IMR-90 (cell line): ENCODE data around the gene COPZ1. TPM values are rescaled to one million over a fixed set of nuclear protein-coding genes. Genes with fewer than 3 reads are reported as not detected.

Source experiments
- ATAC-seq: fragments of 200-7000 bp; cut with Tn5 transposase; 2 replicates; pipeline ENCODE4 v1.9.1; 2020; ENCODE audit warnings: low read depth, mild to moderate bottlenecking, moderate library complexity
- BruUV-seq: library from RNA; stranded (reverse); fragments of 400-500 nt; replicated peaks from 2 replicates; lab custom pipeline; 2021; lab: Mats Ljungman, UMichigan
- CTCF ChIA-PET: fragments of 300-600 bp; formaldehyde crosslinking; extraction: SDS; loops from one replicate; lab custom pipeline; 2021; ENCODE audit warnings: antibody characterized with exemption; lab: Yijun Ruan, JAX
- POLR2A ChIA-PET: fragments of 300-600 bp; sonication (Branson Sonifier 250); formaldehyde crosslinking; loops from one replicate; lab custom pipeline; 2022; ENCODE audit warnings: antibody characterized with exemption; ENCODE audit not compliant: unreplicated experiment; lab: Charles Lee
- DNase-seq: peaks from one replicate; pipeline ENCODE4 v3.0.0; 2013
- H2AFZ ChIP-seq: replicated peaks from 2 replicates; pipeline ENCODE3; 2013; ENCODE audit warnings: low read length, mild to moderate bottlenecking; ENCODE audit not compliant: poor library complexity
- H2AK5ac ChIP-seq: 2 replicates; pipeline ENCODE4 v1.6.1; 2013; ENCODE audit warnings: low read depth, low read length, inconsistent platforms
- H2AK9ac ChIP-seq: replicated peaks from 2 replicates; pipeline ENCODE3; 2013; ENCODE audit warnings: mild to moderate bottlenecking, low read depth, low read length, moderate library complexity; ENCODE audit not compliant: poor library complexity
- H2BK120ac ChIP-seq: 2 replicates; pipeline ENCODE4 v1.6.1; 2013; ENCODE audit warnings: low read depth, low read length, inconsistent platforms
- H2BK15ac ChIP-seq: 3 replicates; pipeline ENCODE4 v1.6.1; 2013; ENCODE audit warnings: low read depth, low read length, inconsistent platforms
- H2BK20ac ChIP-seq: 2 replicates; pipeline ENCODE4 v1.6.1; 2013; ENCODE audit warnings: low read depth, mild to moderate bottlenecking, inconsistent platforms, low read length, moderate library complexity
- H2BK5ac ChIP-seq: 2 replicates; pipeline ENCODE4 v1.6.1; 2013; ENCODE audit warnings: mild to moderate bottlenecking, low read depth, low read length, inconsistent platforms; ENCODE audit not compliant: poor library complexity, severe bottlenecking
- H3K14ac ChIP-seq: replicated peaks from 2 replicates; pipeline ENCODE4 v1.6.1; 2013; ENCODE audit warnings: low read depth, low read length, inconsistent platforms
- H3K18ac ChIP-seq: 2 replicates; pipeline ENCODE4 v1.6.1; 2013; ENCODE audit warnings: low read depth, low read length, control low read depth
- H3K23ac ChIP-seq: 2 replicates; pipeline ENCODE4 v1.6.1; 2013; ENCODE audit warnings: low read depth, low read length, inconsistent platforms
- H3K27ac ChIP-seq: 2 replicates; pipeline ENCODE4 v1.5.1; 2013; ENCODE audit warnings: mild to moderate bottlenecking, control low read depth, low read length; ENCODE audit not compliant: insufficient read depth
- H3K27me3 ChIP-seq: 2 replicates; pipeline ENCODE4 v1.6.1; 2013; ENCODE audit warnings: low read length; ENCODE audit not compliant: control insufficient read depth, insufficient read depth
- H3K36me3 ChIP-seq: 2 replicates; pipeline ENCODE4 v1.6.1; 2013; ENCODE audit warnings: low read length, mixed read lengths; ENCODE audit not compliant: control insufficient read depth, insufficient read depth
- H3K4ac ChIP-seq: 2 replicates; pipeline ENCODE4 v1.6.1; 2013; ENCODE audit warnings: low read depth, low read length, inconsistent platforms
- H3K4me1 ChIP-seq: 2 replicates; pipeline ENCODE4 v1.6.1; 2013; ENCODE audit warnings: low read length, mixed read lengths; ENCODE audit not compliant: control insufficient read depth, insufficient read depth
- H3K4me2 ChIP-seq: 2 replicates; pipeline ENCODE4 v1.6.1; 2013; ENCODE audit warnings: low read depth, mild to moderate bottlenecking, control low read depth, low read length, moderate library complexity
- H3K4me3 ChIP-seq: 2 replicates; pipeline ENCODE4 v1.5.1; 2013; ENCODE audit warnings: low read depth, mild to moderate bottlenecking, control low read depth, low read length, moderate library complexity; ENCODE audit not compliant: insufficient read depth
- H3K56ac ChIP-seq: 2 replicates; pipeline ENCODE4 v1.6.1; 2013; ENCODE audit warnings: low read length, inconsistent platforms; ENCODE audit not compliant: insufficient read depth; ENCODE audit errors: extremely low read depth
- H3K79me1 ChIP-seq, 2 experiments: 2 replicates each; pipeline ENCODE4 v1.6.1; 2013; ENCODE audit warnings: low read length in 2 of 2, inconsistent platforms in 1 of 2, low read depth in 1 of 2
- H3K9ac ChIP-seq: 2 replicates; pipeline ENCODE4 v1.6.1; 2013; ENCODE audit warnings: low read depth, low read length, control low read depth
- H3K9me1 ChIP-seq: 2 replicates; pipeline ENCODE4 v1.6.1; 2013; ENCODE audit warnings: low read length, inconsistent platforms; ENCODE audit not compliant: insufficient read depth
- H3K9me3 ChIP-seq: 2 replicates; pipeline ENCODE4 v1.6.1; 2013; ENCODE audit warnings: low read length; ENCODE audit not compliant: control insufficient read depth, insufficient read depth
- H4K20me1 ChIP-seq: 2 replicates; pipeline ENCODE4 v1.6.1; 2013; ENCODE audit warnings: low read length, inconsistent platforms; ENCODE audit not compliant: insufficient read depth
- H4K5ac ChIP-seq: 2 replicates; pipeline ENCODE4 v1.6.1; 2013; ENCODE audit warnings: mild to moderate bottlenecking, low read depth, low read length, control low read depth
- H4K8ac ChIP-seq, 2 experiments: 2 replicates each; pipeline ENCODE4 v1.6.1; 2013; ENCODE audit warnings: low read depth in 2 of 2, low read length in 2 of 2, control low read depth in 1 of 2, inconsistent platforms in 1 of 2
- H4K91ac ChIP-seq: 2 replicates; pipeline ENCODE4 v1.6.1; 2013; ENCODE audit warnings: low read depth, low read length, inconsistent platforms; ENCODE audit not compliant: insufficient read depth
- CEBPB ChIP-seq: IDR thresholded peaks from 2 replicates; pipeline ENCODE4 v1.6.1; 2012; ENCODE audit warnings: low read depth, low read length, improper control_type of control experiment
- CHD1 ChIP-seq: IDR thresholded peaks from 2 replicates; pipeline ENCODE4 v1.6.1; 2012; ENCODE audit warnings: low read depth, low read length, improper control_type of control experiment
- WGBS, 2 experiments: methylation state at CpG; one replicate each; pipeline versions ENCODE4 v1.1.5 to v1.1.7; 2013; ENCODE audit warnings: missing lambda C conversion rate in 2 of 2; ENCODE audit not compliant: insufficient read length in 1 of 2; ENCODE audit errors: extremely low coverage in 2 of 2; 5-methylcytosine and 5-hydroxymethylcytosine counted together
- dilution Hi-C: fragments of 300-500 bp; cut with HindIII; formaldehyde crosslinking; loops from one replicate; pipeline ENCODE4 v1.14.3; 2018; ENCODE audit warnings: low sequenced_read_pairs; ENCODE audit not compliant: unreplicated experiment
- in situ Hi-C: fragments of 300-500 bp; cut with MboI; formaldehyde crosslinking; loops from 3 replicates; pipeline ENCODE4 v1.14.3; 2019; ENCODE audit warnings: low sequenced_read_pairs, inconsistent platforms, mixed read lengths
- intact Hi-C: fragments of 100-400 bp; cut with micrococcal nuclease; formaldehyde crosslinking; loops from 2 replicates; pipeline ENCODE4 v1.10.0; 2022
- polyA plus RNA-seq, 3 experiments: library from polyadenylated mRNA; depleted of rRNA; stranded (reverse); fragments of >200 nt; gene quantifications; 2 replicates each; pipeline ENCODE4 v1.2.3, GENCODE V29; 2012; ENCODE audit warnings: low replicate concordance in 1 of 3
- total RNA-seq: library from RNA; depleted of rRNA; stranded (reverse); fragments of >200 nt; gene quantifications from 2 replicates; pipeline ENCODE4 v1.2.3, GENCODE V29; 2012

The COPZ1 gene
- total and polyA plus RNA-seq, 2 of the 4 experiments (the other 2 are of a cell fraction), result 187 to 382 TPM

GRCh38 chr12:54341378-54342300 lies 16.7 kb downstream of the COPZ1 start:
- Histone ChIP-seq H2BK120ac (0 out of 2 replicates have a peak overlapping the region, but pooled peaks have one; percentile 15), H4K8ac (peak overlapping the region in 1 of 2 experiments; percentile 28; a peak in 1 of 4 replicates), H3K14ac (peak overlapping the region; percentile 21; the same call in 1 of the 2 replicates), H2BK15ac (no peak overlapping the region), H4K20me1 (peaks cover 41% of the 10 kb centered on the region), H3K9ac (no peak overlapping the region; the same call in 1 of the 2 replicates), H2BK20ac (no peak overlapping the region; the same call in 1 of the 2 replicates), H4K5ac (no peak overlapping the region), H3K4ac (peak overlapping the region; percentile 16), H3K9me1 (peaks cover 25% of the 10 kb centered on the region), H3K18ac (peak overlapping the region; percentile 5; the same call in 1 of the 2 replicates), H2AFZ (no peak overlapping the region), H2BK5ac (peak overlapping the region; percentile 7), H2AK5ac (peak overlapping the region; percentile 18; the same call in 1 of the 2 replicates), H3K56ac (no peak overlapping the region), H2AK9ac (no peak overlapping the region), H3K36me3 (peaks cover 23% of the 10 kb centered on the region), H3K27me3 (no peaks in the 10 kb centered on the region), H3K79me1 (peaks cover 43 to 68% of the 10 kb centered on the region in 2 experiments), H3K9me3 (no peaks in the 10 kb centered on the region), H3K23ac (peak overlapping the region; percentile 77), H3K4me3 (no peak overlapping the region), H4K91ac (no peak overlapping the region), H3K4me1 (peaks cover 40% of the 10 kb centered on the region), H3K4me2 (no peak overlapping the region; the same call in 1 of the 2 replicates), H3K27ac (peak overlapping the region; percentile 53; the same call in 1 of the 2 replicates)
- dilution Hi-C loops (no loop called here), intact Hi-C loops (no loop called here), in situ Hi-C loops (no loop called here)
- CTCF ChIA-PET, result interaction anchor here (0.7 to 1.0 kb wide), 3 partner anchors 9 to 38 kb away, joined by 3 to 4 read pairs (median 3); no protein-coding TSS in a partner anchor
- DNase-seq (peak; percentile 67), ATAC-seq (peak; percentile 43)
- WGBS, 2 experiments, result 45% methylated on average over 2 of the region's 9 CpGs; no CpG with 5 or more reads in 1 of the 2 experiments
- POLR2A ChIA-PET, result interaction anchor here (0.6 kb wide), 1 partner anchor 212 kb away, joined by 3 read pairs; no protein-coding TSS in a partner anchor
- no TSS peak for BruUV-seq
- TF ChIP-seq CHD1 (no peak), CEBPB (peak; percentile 37; the same call in 1 of the 2 replicates)
